HG03060 (cell line): Measurements from ENCODE around the gene EVA1C.
"Not testable (repeated sequence)": the region's sequence is repeated elsewhere in the genome, so short reads cannot be mapped to it uniquely, and the experiment has no call there.

Experiments used
- ATAC-seq: cut with Tn5 transposase; IDR thresholded peaks from one replicate; pipeline ENCODE4 v1.9.1; 2021; ENCODE audit warnings: low read depth, moderate number of reproducible peaks; ENCODE audit not compliant: unreplicated experiment

EVA1C gene

DNA sequence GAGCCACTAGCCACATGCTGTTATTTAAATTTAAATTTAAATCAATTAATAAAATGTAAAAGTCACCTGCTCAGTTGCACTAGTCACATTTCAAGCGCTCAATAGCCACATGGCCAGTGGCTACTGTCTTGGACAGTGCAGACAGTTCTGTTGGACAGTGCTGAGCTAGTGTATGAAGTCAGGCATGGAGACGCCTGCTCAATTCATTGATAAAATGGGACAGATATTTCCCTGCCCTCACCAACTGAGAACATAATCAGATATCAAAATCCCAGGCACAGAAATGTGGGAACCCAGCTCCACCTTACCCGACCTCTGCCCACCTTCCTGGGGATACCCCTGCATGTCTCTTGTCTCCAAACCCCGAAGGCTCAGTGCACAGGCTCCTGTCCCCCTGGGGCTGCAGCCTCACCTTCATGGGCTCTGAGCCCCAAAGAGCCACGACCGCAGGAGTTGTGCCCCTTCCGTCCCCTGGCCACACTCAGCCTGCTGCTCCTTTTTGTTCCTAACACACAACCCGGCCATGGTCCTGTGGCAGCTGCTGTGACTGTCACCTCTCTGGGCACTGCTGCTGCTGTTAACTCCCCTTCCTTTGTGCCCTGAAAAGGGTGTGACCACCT lies 109.3 kb downstream of the EVA1C start:
- no peak for ATAC-seq

DNA sequence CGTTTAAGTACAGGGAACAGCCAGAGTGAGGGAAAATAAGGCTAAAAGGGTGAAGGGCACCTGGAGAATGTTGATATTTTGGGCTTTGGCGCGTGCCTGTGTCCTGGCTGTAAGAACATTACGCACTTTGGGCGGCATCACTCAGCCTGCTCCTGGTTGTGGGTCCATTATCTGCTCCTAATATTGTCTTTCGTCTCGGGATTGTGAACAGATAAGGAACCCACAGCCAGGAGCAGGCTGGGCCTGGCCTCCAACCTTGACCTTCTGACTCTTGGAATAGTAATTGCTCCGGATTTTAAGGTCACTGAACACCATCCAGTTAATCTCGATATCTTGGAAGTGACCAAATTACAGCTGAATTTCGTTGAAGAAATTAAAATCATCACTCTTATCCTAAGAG lies 111.0 kb downstream of the EVA1C start:
- no peak for ATAC-seq

DNA sequence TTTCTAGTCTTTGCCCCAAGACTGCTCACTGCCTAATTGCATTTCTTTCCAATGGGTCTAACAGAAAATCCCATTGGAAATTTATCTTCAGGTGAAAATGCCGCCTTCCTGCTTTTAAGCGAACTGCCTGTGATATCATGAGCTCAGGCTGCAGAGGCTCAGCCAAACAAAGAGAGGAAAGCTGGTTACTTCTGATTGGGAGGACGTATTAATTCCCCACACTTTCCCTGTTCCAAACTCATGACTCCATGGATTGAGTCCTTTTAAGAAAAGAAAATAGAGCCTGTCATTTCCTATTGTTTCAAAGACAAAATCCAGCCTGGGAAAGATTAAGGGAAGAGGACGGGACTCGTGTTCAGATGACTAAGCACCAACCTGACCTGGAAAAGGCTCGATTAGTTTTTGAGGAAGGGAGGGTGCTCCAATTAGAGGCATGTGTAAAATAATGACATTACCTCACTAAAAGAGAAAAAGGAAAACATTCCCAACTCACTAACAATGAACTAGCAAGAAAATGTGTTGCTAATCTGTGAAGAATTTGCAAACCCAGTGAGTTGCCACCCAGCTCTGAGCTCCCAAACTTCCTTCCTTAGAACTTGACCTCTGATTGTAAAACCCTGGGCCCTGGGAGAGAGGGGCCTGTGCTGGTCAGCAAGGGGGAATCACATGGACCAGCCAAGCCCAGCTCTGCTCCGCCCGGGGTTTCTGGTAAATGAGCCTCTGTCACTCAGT lies 111.6 kb downstream of the EVA1C start:
- no peak for ATAC-seq

DNA sequence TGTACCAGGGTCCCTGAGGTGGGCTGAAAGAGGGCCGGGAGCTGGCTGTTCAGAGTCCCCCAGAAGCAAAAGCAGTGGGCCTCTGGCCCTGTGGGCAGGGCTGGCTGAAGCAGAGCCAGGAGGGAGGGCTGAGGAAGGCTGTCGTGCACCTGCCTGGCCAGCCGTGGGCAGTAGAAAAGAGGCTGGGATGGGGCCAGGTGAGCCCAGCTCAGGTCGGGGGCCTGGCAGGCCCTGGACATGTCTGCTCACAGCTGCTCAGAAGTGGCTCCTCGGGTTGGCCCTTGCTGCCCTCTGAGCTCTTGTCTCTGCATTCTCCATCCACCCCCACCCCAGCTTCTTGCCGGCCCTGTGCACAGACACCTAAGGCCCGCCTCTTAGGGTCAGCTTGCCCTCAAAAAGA lies 112.8 kb downstream of the EVA1C start:
- no peak for ATAC-seq

DNA sequence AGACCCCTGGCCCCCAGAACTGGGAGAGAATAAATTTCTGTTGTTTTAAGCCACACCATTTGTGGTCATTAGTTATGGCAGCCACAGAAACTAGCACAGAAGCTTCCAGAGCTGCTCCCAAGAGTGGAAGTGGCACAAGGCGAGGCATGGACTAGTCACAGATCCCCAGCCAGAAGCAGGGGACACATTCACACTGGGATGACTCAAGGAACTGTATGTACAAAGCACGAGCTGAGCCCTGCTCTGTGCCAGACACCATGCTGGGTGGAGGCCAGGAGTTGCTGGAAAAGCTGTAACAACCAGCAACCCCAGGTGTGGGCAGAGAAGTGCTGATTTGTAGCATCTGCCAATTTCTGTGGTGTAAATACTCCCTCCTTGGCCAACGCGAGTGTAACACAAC lies 117.2 kb downstream of the EVA1C start:
- ATAC-seq = no peak

DNA sequence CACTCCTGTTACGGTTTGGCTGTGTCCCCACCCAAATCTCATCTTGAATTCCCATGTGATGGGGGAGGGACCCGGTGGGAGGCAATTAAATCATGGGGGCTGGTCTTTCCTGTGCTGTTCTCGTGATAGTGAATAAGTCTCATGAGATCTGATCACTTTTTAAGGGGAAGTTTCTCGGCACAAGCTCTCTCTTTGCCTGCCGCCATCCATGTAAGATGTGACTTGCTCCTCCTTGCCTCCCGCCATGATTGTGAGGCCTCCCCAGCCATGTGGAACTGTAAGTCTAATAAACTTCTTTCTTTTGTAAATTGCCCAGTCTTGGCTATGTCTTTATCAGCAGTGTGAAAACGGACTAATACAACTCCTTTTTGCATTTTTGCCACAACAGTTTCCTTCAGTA lies 118.3 kb downstream of the EVA1C start:
- ATAC-seq = not testable (repeated sequence)

DNA sequence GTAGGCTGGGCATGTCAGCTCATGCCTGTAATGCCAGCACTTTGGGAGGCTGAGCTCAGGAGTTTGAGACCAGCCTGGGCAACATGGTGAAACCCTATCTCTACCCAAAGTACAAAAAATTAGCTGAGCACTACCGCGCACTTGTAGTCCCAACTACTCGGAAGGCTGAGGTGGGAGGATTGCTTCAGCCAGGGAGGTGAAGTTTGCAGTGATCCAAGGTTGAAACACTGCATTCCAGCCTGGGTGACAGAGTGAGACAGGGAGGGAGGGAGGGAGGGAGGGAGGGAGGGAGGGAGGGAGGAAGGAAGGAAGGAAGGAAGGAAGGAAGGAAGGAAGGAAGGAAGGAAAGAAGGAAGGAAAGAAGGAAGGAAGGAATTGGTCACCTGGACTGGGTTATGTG lies 119.1 kb downstream of the EVA1C start:
- not testable (repeated sequence) for ATAC-seq

DNA sequence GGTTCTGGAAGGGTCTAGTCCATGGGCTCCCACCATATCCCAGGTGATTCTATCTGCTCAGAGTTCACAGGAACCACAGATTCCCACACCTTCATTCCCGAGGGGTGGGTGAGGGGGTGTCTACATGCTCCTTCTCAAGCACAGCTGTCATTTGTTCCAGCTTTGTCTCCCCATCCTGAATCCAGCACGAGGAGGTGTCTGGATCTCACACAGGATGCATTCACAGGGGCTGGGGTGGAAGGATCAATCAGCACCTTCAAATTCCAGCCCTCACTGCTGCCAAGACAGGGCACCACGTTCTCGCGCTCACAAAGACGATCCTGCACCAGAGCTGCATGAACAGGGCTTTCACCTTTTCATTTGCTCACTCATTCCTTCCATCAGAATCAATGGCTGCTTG lies 120.1 kb downstream of the EVA1C start:
- no peak for ATAC-seq

DNA sequence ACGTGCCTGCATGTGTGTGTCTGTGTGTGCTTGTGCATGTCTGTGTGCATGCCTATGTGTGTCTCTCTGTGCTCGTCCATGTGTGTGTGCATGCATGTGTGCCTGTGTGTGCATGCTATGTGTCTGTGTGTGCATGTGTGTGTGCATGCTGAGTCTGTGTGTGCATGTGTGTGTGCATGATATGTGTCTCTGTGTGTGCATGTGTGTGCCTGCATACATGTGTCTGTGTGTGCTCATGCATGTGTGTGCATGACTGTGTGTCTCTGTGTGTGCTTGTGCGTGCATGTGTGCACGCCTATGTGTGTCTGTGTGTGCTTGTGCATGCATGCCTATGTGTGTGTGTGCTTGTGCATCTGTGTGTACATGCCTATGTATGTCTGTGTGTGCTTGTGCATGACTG lies 120.5 kb downstream of the EVA1C start:
- no peak for ATAC-seq

DNA sequence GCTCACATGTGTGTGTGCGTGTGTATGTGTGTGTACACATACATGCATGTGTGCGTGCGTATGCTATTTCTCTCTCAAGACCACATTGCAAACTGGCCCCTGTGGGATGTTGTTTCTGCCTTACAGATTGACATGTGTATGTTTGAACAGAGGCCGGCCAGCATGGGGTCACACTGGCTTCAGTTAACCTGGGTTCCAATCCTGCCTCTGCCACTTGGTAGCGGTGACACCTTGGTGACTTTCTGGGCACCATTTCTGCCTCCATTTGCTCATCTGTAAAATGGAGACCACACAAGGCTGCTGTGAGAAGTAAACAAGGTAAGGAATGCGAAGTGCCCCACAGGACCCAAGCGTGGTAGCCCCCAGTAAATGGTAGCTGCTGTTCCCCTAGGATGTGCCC lies 121.1 kb downstream of the EVA1C start:
- ATAC-seq = no peak

DNA sequence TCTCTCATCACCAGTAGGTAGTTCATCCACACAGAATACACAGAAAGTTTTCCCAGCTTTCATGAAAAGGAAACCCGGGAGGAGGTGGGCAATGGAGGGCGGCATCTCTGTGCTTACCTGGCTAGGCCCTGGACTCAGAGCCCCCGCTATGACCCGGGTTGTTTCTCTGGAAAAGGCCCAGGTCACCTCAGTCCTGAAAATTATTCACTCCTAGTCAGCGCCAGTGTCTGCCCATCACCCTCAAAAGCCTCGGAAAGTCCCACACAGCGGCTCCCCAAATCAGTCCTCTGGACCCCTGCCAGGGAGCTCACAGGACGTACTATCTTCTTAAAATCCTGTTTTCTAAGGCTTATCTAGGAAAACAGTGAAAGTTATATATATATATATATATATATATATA lies 121.6 kb downstream of the EVA1C start:
- no peak for ATAC-seq

DNA sequence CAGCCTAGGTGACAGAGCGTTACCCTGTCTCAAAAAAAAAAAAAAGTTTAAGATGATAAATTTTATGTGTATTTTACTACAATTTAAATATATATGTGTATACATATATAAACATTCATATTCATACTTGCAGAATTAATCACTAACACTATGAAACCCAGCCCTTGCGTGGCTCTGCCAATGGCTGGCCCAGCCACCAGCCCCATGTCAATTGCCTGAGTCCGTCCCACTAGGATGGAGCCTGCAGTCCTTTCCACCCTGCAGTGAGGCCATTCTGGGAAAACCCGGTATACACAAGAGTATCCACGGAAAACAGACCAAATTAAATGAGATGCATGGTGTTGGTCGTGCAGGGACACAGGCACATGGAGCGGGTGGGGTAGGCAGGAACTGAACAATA lies 123.1 kb downstream of the EVA1C start:
- no peak for ATAC-seq

DNA sequence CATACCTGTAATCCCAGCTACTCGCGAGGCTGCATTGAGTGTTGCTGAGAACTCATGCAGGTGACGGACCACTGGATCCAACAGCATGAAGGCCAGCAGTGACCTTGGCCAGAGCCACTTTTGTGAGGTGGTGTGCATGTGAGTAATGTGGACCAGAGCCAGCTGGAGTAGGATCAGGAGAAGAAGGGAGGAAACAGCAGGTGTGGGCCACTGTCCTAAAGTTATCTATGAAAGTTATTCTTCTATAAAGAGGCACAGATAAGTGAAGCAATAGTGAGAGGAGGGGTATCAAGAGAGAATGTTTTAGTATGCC lies 125.0 kb downstream of the EVA1C start:
- ATAC-seq = no peak

DNA sequence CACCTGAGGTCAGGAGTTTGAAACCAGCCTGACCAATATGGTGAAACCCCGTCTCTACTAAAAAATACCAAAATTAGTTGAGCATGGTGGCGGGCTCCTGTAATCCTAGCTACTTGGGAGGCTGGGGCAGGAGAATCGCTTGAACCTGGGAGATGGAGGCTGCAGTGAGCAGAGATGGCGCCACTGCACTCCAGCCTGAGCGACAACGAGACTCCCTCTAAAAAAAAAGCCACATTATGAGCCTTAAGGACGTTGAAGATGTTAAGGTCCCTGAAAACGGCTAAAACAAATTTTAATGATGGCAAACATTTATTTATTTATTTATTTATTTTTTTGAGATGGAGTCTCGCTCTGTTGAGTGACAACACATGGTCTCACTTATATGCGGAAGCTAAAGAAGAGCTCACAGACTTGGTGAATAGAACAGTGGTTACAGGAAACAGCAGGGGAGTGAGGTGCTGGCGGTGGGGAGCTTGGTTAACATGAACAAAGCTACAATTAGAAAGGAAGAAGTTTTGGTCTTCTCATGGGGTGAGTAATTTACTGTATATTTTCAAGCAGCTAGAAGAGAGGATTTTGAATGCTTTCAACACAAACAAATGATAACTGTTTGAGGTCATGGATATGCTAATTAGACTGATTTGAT lies 125.8 kb downstream of the EVA1C start:
- ATAC-seq = no peak

DNA sequence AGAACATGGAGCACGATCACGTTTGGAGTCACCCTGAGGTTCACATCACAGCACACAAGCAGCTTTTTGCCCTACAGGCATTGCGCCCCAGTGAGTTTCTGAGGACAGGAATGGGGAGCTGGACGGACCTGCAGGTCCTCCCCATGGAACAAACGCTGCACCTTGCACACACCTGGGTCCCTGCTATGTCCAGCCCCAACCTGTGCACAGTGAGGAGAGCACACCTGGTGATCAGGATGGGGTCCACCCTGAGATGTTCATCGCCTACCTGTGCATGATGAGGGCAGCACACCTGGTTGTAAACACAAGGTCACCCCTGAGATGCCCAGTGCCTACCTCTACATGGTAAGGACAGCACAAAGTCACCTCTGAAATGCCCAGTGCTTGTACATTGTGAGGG lies 126.9 kb downstream of the EVA1C start:
- no peak for ATAC-seq

DNA sequence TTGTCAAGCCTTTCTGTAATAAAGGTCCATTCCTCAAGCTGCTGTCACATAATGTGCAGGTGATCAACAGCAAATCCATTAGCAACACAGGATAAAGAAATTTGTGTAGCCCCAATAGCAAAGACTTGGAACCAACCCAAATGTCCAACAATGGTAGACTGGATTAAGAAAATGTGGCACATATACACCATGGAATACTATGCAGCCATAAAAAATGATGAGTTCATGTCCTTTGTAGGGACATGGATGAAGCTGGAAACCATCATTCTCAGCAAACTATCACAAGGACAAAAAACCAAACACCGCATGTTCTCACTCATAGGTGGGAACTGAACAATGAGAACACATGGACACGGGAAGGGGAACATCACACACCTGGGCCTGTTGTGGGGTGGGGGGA lies 130.6 kb downstream of the EVA1C start:
- not testable (repeated sequence) for ATAC-seq

DNA sequence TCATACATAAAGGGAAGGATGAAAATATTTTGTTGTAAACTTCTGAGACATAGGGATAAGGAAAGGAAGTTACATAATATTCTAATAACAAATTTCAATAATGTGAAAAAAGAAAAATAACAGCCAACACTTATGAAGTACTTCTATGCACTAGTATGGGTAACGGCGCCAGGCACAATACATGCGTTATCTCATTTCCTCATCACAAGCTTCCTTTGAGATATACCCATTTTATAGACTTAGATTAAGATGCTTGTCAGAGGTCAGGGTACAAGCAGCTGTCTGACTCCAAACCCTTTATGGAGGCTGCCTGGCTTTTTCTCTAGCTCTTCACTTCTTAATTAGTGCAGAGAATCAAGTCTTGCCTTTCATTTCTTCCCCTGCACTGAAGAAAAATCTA lies 131.5 kb downstream of the EVA1C start:
- ATAC-seq = no peak

DNA sequence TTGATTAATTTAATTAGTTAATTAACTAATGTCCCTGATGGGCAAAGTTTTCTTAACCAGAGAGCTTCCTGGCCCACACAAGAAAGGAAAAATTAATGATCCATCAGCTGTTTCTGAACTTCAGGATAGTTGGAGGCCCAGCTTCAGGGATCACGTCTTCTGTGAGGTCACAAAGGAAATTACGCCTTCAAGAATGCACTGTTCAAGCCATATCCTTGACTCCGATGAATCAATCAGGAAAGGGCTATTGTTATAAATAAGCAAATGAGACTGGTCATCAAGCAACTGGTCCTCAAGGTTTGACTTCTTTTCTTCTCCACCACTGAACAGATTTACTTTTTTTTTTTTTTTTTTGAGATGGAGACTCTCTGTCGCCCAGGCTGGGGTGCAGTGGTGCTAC lies 132.2 kb downstream of the EVA1C start:
- no peak for ATAC-seq

DNA sequence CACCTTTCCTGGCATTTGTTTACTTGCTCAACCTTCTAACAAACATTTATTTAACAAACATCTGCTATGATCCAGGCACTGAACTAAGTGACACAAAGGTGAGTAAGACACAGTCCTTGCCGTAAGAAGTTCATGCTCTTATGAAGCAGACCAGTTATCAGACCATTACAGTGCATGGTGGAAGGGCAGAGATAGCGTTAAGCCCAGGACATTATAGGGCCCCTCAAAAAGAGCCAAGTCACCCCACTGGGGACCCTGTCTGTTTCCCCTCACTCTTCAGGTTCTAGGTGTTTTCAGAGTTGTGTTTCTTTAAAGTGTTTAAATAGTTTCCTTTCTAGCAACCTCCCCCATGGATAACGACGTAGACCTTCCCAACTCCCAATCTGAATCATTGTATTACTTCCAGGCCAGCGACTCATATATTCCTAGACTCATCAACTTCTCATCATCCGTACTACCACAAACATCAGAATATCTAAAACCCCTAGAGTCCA lies 133.5 kb downstream of the EVA1C start:
- no peak for ATAC-seq

DNA sequence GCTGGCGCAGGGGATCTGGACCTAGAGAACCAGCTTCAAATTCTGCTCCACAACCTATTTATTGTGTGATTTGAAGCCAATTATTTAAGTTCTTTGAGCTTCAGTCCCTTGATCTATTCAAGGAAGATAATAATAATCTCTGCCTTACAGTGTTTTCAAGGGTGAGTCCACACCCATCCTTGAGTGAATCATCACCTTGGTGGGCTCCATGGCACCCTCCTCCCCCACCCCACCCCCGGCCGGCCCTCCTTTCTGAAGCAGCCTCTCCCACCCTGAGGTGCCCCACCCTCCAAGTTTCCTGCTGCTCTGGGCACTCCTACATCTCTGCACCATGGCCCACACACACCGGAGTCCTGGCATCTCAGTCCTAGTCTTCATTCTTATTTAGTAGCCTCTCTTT lies 134.5 kb downstream of the EVA1C start:
- ATAC-seq = no peak

DNA sequence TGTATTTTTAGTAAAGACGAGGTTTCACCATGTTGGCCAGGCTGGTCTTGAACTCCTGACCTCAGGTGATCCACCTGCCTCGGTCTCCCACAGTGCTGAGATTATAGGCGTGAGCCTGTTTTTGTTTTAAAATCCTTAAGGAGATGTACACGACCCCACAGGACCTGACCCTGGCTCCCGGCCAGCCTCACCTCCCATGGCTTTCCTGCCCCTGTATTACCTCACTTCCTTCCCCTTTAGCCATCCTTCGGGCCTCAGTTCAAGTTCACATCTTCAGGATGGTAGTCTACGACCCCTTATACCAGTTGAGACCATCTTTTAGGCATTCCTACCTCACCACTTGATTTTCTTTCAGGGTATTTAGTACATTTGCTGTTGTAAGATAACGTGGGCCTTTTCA lies 136.5 kb downstream of the EVA1C start:
- ATAC-seq = no peak

DNA sequence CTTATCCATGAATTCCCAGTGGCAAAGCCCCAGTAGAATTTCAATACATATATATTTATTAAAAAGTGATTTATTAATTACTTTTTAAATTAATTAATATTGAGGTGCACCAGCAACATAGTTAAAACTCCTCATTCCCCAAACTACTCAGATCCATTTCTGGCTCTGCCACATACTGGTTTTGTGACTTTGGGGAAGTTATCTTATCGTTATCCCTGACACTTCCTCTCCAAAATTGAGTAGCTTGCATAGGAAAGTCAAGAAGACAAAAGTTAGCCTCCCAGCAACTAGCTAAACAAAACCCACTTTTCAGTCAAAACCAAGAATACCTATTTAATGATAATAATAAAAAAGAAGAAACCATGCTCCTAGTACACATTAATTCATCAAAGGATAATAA lies 136.9 kb downstream of the EVA1C start:
- ATAC-seq = no peak
